ENCODE data around the gene RAI1. TPM values are rescaled to one million over a fixed set of nuclear protein-coding genes. Genes with fewer than 3 reads are reported as not detected.

The RAI1 gene
- total and polyA plus RNA-seq, 5 experiments from 2014 or later, result 1.5 to 35.2 (median 4.0) TPM

DNA sequence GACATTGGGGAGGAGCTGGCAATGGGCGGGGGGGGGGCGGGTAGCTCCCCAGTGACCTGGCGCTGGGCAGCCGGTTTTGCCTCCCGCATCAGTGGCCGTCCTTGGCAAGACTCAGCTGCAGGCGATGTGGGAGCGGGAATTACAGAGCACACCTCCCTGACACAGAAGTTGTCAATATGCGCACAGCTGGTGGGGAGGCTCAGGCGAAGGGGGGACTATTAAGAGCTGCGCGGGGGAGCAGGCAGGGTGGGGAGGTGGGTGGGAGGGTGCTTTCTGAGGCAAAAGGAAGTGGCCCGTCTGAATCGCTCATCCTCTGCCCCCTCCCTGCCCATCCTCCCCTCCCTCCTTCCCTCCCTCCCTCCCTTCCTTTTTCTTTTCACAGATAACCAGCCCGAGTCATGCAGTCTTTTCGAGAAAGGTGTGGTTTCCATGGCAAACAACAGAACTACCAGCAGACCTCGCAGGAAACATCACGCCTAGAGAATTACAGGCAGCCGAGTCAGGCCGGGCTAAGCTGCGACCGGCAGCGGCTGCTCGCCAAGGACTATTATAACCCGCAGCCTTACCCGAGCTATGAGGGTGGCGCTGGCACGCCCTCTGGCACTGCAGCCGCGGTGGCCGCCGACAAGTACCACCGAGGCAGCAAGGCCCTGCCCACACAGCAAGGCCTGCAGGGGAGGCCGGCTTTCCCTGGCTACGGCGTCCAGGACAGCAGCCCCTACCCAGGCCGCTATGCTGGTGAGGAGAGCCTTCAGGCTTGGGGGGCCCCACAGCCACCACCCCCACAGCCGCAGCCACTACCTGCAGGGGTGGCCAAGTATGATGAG, 111.5 kb downstream of the RAI1 start:
- peaks cover 0 to 14% (median 0%) of the 10 kb centered on the region in 3 donors for H3K36me3 Mint-ChIP-seq
- ATAC-seq, result peak; percentile 89 to 92
- H3K4me1 Mint-ChIP-seq, result peaks cover 19 to 43% (median 31%) of the 10 kb centered on the region in 4 donors
- no peaks in the 10 kb centered on the region for H3K9me3 Mint-ChIP-seq
- no peaks in the 10 kb centered on the region for H3K27me3 Mint-ChIP-seq
- peak overlapping the region; percentile 60 to 81 (median 76) for H3K4me3 Mint-ChIP-seq
- peak overlapping the region; percentile 77 to 96 (median 94) for H3K27ac Mint-ChIP-seq
- peak; percentile 40 to 88 (median 69) for DNase-seq
- POLR2A ChIA-PET, result interaction anchor here (0.7 to 2.3 kb wide), 15 partner anchors 9 to 111 kb away, joined by 3 to 17 read pairs (median 5); partner anchors contain the start of gene SREBF1

DNA sequence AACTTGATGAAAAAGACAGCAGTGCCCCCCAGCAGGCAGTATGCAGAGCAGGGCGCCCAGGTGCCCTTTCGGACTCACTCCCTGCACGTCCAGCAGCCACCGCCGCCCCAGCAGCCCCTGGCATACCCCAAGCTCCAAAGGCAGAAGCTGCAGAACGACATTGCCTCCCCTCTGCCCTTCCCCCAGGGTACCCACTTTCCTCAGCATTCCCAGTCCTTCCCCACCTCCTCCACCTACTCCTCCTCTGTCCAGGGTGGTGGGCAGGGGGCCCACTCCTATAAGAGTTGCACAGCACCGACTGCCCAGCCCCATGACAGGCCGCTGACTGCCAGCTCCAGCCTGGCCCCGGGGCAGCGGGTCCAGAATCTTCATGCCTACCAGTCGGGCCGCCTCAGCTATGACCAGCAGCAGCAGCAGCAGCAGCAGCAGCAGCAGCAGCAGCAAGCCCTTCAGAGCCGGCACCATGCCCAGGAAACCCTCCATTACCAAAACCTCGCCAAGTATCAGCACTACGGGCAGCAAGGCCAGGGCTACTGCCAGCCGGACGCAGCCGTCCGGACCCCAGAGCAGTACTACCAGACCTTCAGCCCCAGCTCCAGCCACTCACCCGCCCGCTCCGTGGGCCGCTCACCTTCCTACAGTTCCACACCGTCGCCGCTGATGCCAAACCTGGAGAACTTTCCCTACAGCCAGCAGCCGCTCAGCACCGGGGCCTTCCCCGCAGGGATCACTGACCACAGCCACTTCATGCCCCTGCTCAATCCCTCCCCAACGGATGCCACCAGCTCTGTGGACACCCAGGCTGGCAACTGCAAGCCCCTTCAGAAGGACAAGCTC, 112.3 kb downstream of the RAI1 start:
- POLR2A ChIA-PET, result interaction anchor here (0.7 to 2.3 kb wide), 12 partner anchors 11 to 112 kb away, joined by 3 to 17 read pairs (median 5); partner anchors contain the start of gene SREBF1
- Mint-ChIP-seq H3K27ac (peak overlapping the region; percentile 77 to 96 (median 94)), H3K27me3 (no peaks in the 10 kb centered on the region), H3K36me3 (peaks cover 0 to 16% (median 0%) of the 10 kb centered on the region in 3 donors), H3K4me1 (peaks cover 20 to 38% (median 31%) of the 10 kb centered on the region in 4 donors), H3K4me3 (peak overlapping the region; percentile 15 to 79 (median 60)), H3K9me3 (no peaks in the 10 kb centered on the region)
- DNase-seq, result no peak
- no peak for ATAC-seq

GRCh38 chr17:17794382-17794781, 113.1 kb downstream of the RAI1 start:
- POLR2A ChIA-PET, result interaction anchor here (0.8 to 2.3 kb wide), 3 partner anchors 9 to 17 kb away, joined by 3 to 8 read pairs (median 3); no protein-coding TSS in a partner anchor
- H3K27ac Mint-ChIP-seq, result peak overlapping the region in 6 of 10 donors; percentile 39 to 96 (median 93)
- ATAC-seq, result no peak
- no peak for DNase-seq
- H3K4me3 Mint-ChIP-seq, result no peak overlapping the region
- peaks cover 18 to 33% (median 28%) of the 10 kb centered on the region in 4 donors for H3K4me1 Mint-ChIP-seq
- H3K27me3 Mint-ChIP-seq, result no peaks in the 10 kb centered on the region
- H3K36me3 Mint-ChIP-seq, result peaks cover 0 to 16% (median 0%) of the 10 kb centered on the region in 3 donors
- H3K9me3 Mint-ChIP-seq, result no peaks in the 10 kb centered on the region

GRCh38 chr17:17795296-17795695, 114.0 kb downstream of the RAI1 start:
- H3K4me3 Mint-ChIP-seq, result no peak overlapping the region
- POLR2A ChIA-PET, result interaction anchor here (1.2 to 1.8 kb wide), 2 partner anchors 8 to 10 kb away, joined by 3 to 5 read pairs; no protein-coding TSS in a partner anchor
- ATAC-seq (no peak), DNase-seq (no peak)
- H3K9me3 Mint-ChIP-seq, result no peaks in the 10 kb centered on the region
- peak overlapping the region in 1 of 10 donors; percentile 59 for H3K27ac Mint-ChIP-seq
- peaks cover 20 to 33% (median 28%) of the 10 kb centered on the region in 4 donors for H3K4me1 Mint-ChIP-seq
- peaks cover 0 to 16% (median 0%) of the 10 kb centered on the region in 3 donors for H3K36me3 Mint-ChIP-seq
- no peaks in the 10 kb centered on the region for H3K27me3 Mint-ChIP-seq

GRCh38 chr17:17795946-17796786, 114.9 kb downstream of the RAI1 start:
- POLR2A ChIA-PET, result interaction anchor here (1.2 to 1.8 kb wide), 2 partner anchors 7 to 9 kb away, joined by 3 to 5 read pairs; no protein-coding TSS in a partner anchor
- H3K4me3 Mint-ChIP-seq, result no peak overlapping the region
- ATAC-seq, result no peak

DNA sequence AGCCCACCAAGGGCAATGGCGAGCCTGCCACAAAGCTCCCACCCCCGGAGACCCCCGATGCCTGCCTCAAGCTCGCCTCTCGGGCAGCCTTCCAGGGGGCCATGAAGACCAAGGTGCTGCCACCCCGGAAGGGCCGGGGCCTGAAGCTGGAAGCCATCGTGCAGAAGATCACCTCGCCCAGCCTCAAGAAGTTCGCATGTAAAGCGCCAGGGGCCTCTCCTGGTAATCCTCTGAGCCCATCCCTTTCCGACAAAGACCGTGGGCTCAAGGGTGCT, 115.5 kb downstream of the RAI1 start:
- no peaks in the 10 kb centered on the region for H3K27me3 Mint-ChIP-seq
- no peaks in the 10 kb centered on the region for H3K9me3 Mint-ChIP-seq
- no peak overlapping the region for H3K4me3 Mint-ChIP-seq
- H3K4me1 Mint-ChIP-seq, result peaks cover 18 to 29% (median 25%) of the 10 kb centered on the region in 4 donors
- no peak overlapping the region for H3K27ac Mint-ChIP-seq
- peaks cover 0 to 16% (median 0%) of the 10 kb centered on the region in 3 donors for H3K36me3 Mint-ChIP-seq
- POLR2A ChIA-PET, result interaction anchor here (0.7 kb wide), 1 partner anchor 10 kb away, joined by 3 read pairs; no protein-coding TSS in a partner anchor
- ATAC-seq (no peak), DNase-seq (no peak)

More at GRCh38 chr17:17795946-17796786, 114.9 kb downstream of the RAI1 start:
- H3K9me3 Mint-ChIP-seq, result no peaks in the 10 kb centered on the region
- no peaks in the 10 kb centered on the region for H3K27me3 Mint-ChIP-seq
- H3K4me1 Mint-ChIP-seq, result peaks cover 20 to 34% (median 27%) of the 10 kb centered on the region in 4 donors
- DNase-seq, result no peak
- H3K27ac Mint-ChIP-seq, result peak overlapping the region in 2 of 10 donors; percentile 10 to 21
- H3K36me3 Mint-ChIP-seq, result peaks cover 0 to 16% (median 0%) of the 10 kb centered on the region in 3 donors

- H3K27ac Mint-ChIP-seq, result peak overlapping the region in 1 of 10 donors; percentile 18
- peaks cover 12 to 24% (median 19%) of the 10 kb centered on the region in 4 donors for H3K4me1 Mint-ChIP-seq
- POLR2A ChIA-PET, result interaction anchor here (0.7 kb wide), 1 partner anchor 10 kb away, joined by 3 read pairs; no protein-coding TSS in a partner anchor
- ATAC-seq, result no peak
- H3K27me3 Mint-ChIP-seq, result no peaks in the 10 kb centered on the region
- peaks cover 0 to 18% (median 0%) of the 10 kb centered on the region in 3 donors for H3K36me3 Mint-ChIP-seq
- DNase-seq, result no peak
- no peaks in the 10 kb centered on the region for H3K9me3 Mint-ChIP-seq
- no peak overlapping the region for H3K4me3 Mint-ChIP-seq
These were observed 116.0 kb downstream of the RAI1 start for GRCh38 chr17:17797119-17797809.

GRCh38 chr17:17798010-17798556, 116.8 kb downstream of the RAI1 start:
- Mint-ChIP-seq H3K27me3 (no peaks in the 10 kb centered on the region), H3K27ac (no peak overlapping the region), H3K36me3 (peaks cover 0 to 18% (median 0%) of the 10 kb centered on the region in 3 donors), H3K4me3 (no peak overlapping the region), H3K9me3 (no peaks in the 10 kb centered on the region), H3K4me1 (peaks cover 11 to 16% (median 14%) of the 10 kb centered on the region in 4 donors)
- ATAC-seq, result no peak
- POLR2A ChIA-PET, result no interaction called here
- DNase-seq, result no peak

- Mint-ChIP-seq H3K27ac (no peak overlapping the region), H3K4me3 (no peak overlapping the region), H3K9me3 (no peaks in the 10 kb centered on the region), H3K4me1 (peaks cover 4 to 10% (median 8%) of the 10 kb centered on the region in 4 donors), H3K36me3 (peaks cover 0 to 20% (median 0%) of the 10 kb centered on the region in 3 donors), H3K27me3 (no peaks in the 10 kb centered on the region)
- ATAC-seq (no peak), DNase-seq (no peak)
- POLR2A ChIA-PET, result no interaction called here
These were observed 117.5 kb downstream of the RAI1 start for GRCh38 chr17:17798573-17799255.

GRCh38 chr17:17800504-17801021, 119.3 kb downstream of the RAI1 start:
- H3K27me3 Mint-ChIP-seq, result no peaks in the 10 kb centered on the region
- peak overlapping the region in 1 of 10 donors; percentile 82 for H3K27ac Mint-ChIP-seq
- POLR2A ChIA-PET, result no interaction called here
- no peak overlapping the region for H3K4me3 Mint-ChIP-seq
- no peaks in the 10 kb centered on the region for H3K9me3 Mint-ChIP-seq
- H3K4me1 Mint-ChIP-seq, result peaks cover 0 to 7% (median 5%) of the 10 kb centered on the region in 4 donors
- peaks cover 0 to 25% (median 1%) of the 10 kb centered on the region in 3 donors for H3K36me3 Mint-ChIP-seq
- no peak for ATAC-seq
- no peak for DNase-seq

Data from naive thymus-derived CD8-positive, alpha-beta T cell (primary cell).